Fibroblast of lung (primary cell): ENCODE data around the gene KIF17. TPM values are rescaled to one million over a fixed set of nuclear protein-coding genes. Genes with fewer than 3 reads are reported as not detected.

Experiments used
- DNase-seq, 2 donors: peaks; one replicate each; pipeline versions ENCODE4 v3.0.0 to v3.0.0-alpha.2; 2010; ENCODE audit warnings: low read depth in 2 of 2
- H2AFZ ChIP-seq: 2 replicates; pipeline ENCODE4 v1.5.1; 2012; ENCODE audit warnings: low read length, control low read depth, inconsistent platforms
- H3K27ac ChIP-seq: 2 replicates; pipeline ENCODE4 v1.5.1; 2011; ENCODE audit warnings: low read length, control low read depth; ENCODE audit not compliant: insufficient read depth
- H3K27me3 ChIP-seq: 2 replicates; pipeline ENCODE4 v1.5.1; 2011; ENCODE audit warnings: mild to moderate bottlenecking, low read length; ENCODE audit not compliant: control insufficient read depth, insufficient read depth
- H3K36me3 ChIP-seq: 2 replicates; pipeline ENCODE4 v1.5.1; 2011; ENCODE audit warnings: low read length; ENCODE audit not compliant: control insufficient read depth, insufficient read depth
- H3K4me1 ChIP-seq: 2 replicates; pipeline ENCODE4 v1.5.1; 2011; ENCODE audit warnings: low read length; ENCODE audit not compliant: control insufficient read depth, insufficient read depth; ENCODE audit errors: extremely low read depth
- H3K4me2 ChIP-seq: 2 replicates; pipeline ENCODE4 v1.5.1; 2011; ENCODE audit warnings: low read length, control low read depth; ENCODE audit not compliant: insufficient read depth; ENCODE audit errors: extremely low read depth
- H3K4me3 ChIP-seq, 4 experiments: fragments of 200-600 bp in 1 of 4; sonication (generic) in 1 of 4; replicated peaks in 1 of 4; 2 replicates each; pipeline ENCODE4 v1.5.1; 2011 to 2016; ENCODE audit warnings: low read length in 4 of 4, low read depth in 3 of 4, mild to moderate bottlenecking in 3 of 4, control low read depth in 2 of 4, inconsistent platforms in 1 of 4, mixed read lengths in 1 of 4; ENCODE audit not compliant: insufficient read depth in 1 of 4; ENCODE audit errors: control extremely low read depth in 1 of 4
- H3K79me2 ChIP-seq: 2 replicates; pipeline ENCODE4 v1.5.1; 2012; ENCODE audit warnings: mild to moderate bottlenecking, low read length, inconsistent platforms; ENCODE audit not compliant: control insufficient read depth, insufficient read depth
- H3K9ac ChIP-seq: 2 replicates; pipeline ENCODE4 v1.5.1; 2011; ENCODE audit warnings: mild to moderate bottlenecking, low read length, control low read depth; ENCODE audit not compliant: insufficient read depth
- H3K9me3 ChIP-seq: 2 replicates; pipeline ENCODE4 v1.5.1; 2012; ENCODE audit warnings: low read depth, low read length; ENCODE audit not compliant: control insufficient read depth, insufficient read depth
- H4K20me1 ChIP-seq: 2 replicates; pipeline ENCODE4 v1.5.1; 2011; ENCODE audit warnings: low read length; ENCODE audit not compliant: control insufficient read depth, insufficient read depth; ENCODE audit errors: extremely low read depth
- CTCF ChIP-seq, 2 donors: IDR thresholded peaks in 1 of 2; conservative IDR thresholded peaks in 1 of 2; 1 replicate in 1 of 2; 2 replicates in 1 of 2; pipeline ENCODE4 v1.5.1; 2011 to 2012; ENCODE audit warnings: low read length in 2 of 2, control low read depth in 1 of 2, inconsistent platforms in 1 of 2, low read depth in 1 of 2, mild to moderate bottlenecking in 1 of 2
- EZH2 ChIP-seq: IDR thresholded peaks from 2 replicates; pipeline ENCODE4 v1.5.1; 2012; ENCODE audit warnings: low read length, control low read depth, mild to moderate bottlenecking; ENCODE audit errors: missing control alignments
- polyA plus RNA-seq, 2 donors: library from polyadenylated mRNA; depleted of rRNA in 1 of 2; stranded (reverse) in 1 of 2; unstranded in 1 of 2; fragments of >200 nt; gene quantifications; 2 replicates each; pipeline ENCODE4 v1.2.1, GENCODE V29; 2011 to 2012; ENCODE audit warnings: missing spikeins in 1 of 2
- total RNA-seq: library from RNA; depleted of rRNA; stranded (reverse); fragments of >200 nt; gene quantifications from 2 replicates; pipeline ENCODE4 v1.2.1, GENCODE V29; 2014

The KIF17 gene
- total and polyA plus RNA-seq, 2 donors (not counting 1 experiment from before 2014, with no cell fraction given): 1.8 to 3.0 TPM

- H2AFZ ChIP-seq: no peak overlapping the region
- no peaks in the 10 kb centered on the region for H3K79me2 ChIP-seq
- no peaks in the 10 kb centered on the region for H4K20me1 ChIP-seq
- H3K27ac ChIP-seq: no peak overlapping the region
- no peaks in the 10 kb centered on the region for H3K9me3 ChIP-seq
- peak in 1 of 2 donors; percentile 26 for DNase-seq
- no peak overlapping the region for H3K9ac ChIP-seq
- H3K4me3 ChIP-seq: no peak overlapping the region
- H3K36me3 ChIP-seq: peaks cover 1% of the 10 kb centered on the region
- H3K27me3 ChIP-seq: no peaks in the 10 kb centered on the region
- H3K4me1 ChIP-seq: peaks cover 16% of the 10 kb centered on the region
- no peak for TF ChIP-seq CTCF (conservative IDR thresholded peaks at IDR 0.05 in 1 of 2, IDR thresholded peaks at IDR 0.05 in 1 of 2; ENCODE audit: low read depth in 1 of 2, low read length in 2 of 2)
- TF ChIP-seq EZH2: no peak
- no peak overlapping the region for H3K4me2 ChIP-seq
These were observed 17.8 kb upstream of the KIF17 start for GRCh38 chr1:20735581-20736111.

- TF ChIP-seq CTCF (conservative IDR thresholded peaks at IDR 0.05 in 1 of 2, IDR thresholded peaks at IDR 0.05 in 1 of 2; ENCODE audit: low read depth in 1 of 2, low read length in 2 of 2) (no peak), EZH2 (no peak)
- Histone ChIP-seq H3K27me3 (no peaks in the 10 kb centered on the region), H3K4me2 (peak overlapping the region; percentile 13), H3K4me3 (peak overlapping the region in 1 of 4 experiments; percentile 68), H3K27ac (peak overlapping the region; percentile 94), H3K9me3 (no peaks in the 10 kb centered on the region), H3K4me1 (peaks cover 15% of the 10 kb centered on the region), H4K20me1 (no peaks in the 10 kb centered on the region), H2AFZ (no peak overlapping the region), H3K36me3 (peaks cover 1% of the 10 kb centered on the region), H3K79me2 (no peaks in the 10 kb centered on the region), H3K9ac (peak overlapping the region; percentile 1)
- no peak for DNase-seq
These were observed 15.7 kb upstream of the KIF17 start for GRCh38 chr1:20733360-20733975.

- Histone ChIP-seq H3K4me3 (peak within 1 kb of the TSS; percentile 58 to 71 (median 67)), H2AFZ (peak within 1 kb of the TSS; percentile 63), H3K4me2 (peak within 1 kb of the TSS; percentile 97), H3K27me3 (no peaks in the 10 kb centered on the region), H3K36me3 (peaks cover 1% of the 10 kb centered on the region), H3K9me3 (no peaks in the 10 kb centered on the region), H3K4me1 (peaks cover 15% of the 10 kb centered on the region), H4K20me1 (no peaks in the 10 kb centered on the region), H3K27ac (peak within 1 kb of the TSS; percentile 94), H3K9ac (peak within 1 kb of the TSS; percentile 81), H3K79me2 (no peaks in the 10 kb centered on the region)
- DNase-seq: peak; percentile 92 to 98
- no peak for TF ChIP-seq EZH2
- TF ChIP-seq CTCF (conservative IDR thresholded peaks at IDR 0.05 in 1 of 2, IDR thresholded peaks at IDR 0.05 in 1 of 2; ENCODE audit: low read depth in 1 of 2, low read length in 2 of 2): peak in 1 of 2 donors; percentile 38
These were observed 15.0 kb upstream of the KIF17 start, which contains the start of gene SH2D5 for GRCh38 chr1:20732588-20733359. Gene SH2D5 (minus strand): TSS chr1:20732703. CDS start chr1:20728044, 4,659 bp downstream.
